ENCODE measurements around the gene CFAP410. TPM values are rescaled to one million over a fixed set of nuclear protein-coding genes. Genes with fewer than 3 reads are reported as not detected.

CFAP410 gene
- polyA plus RNA-seq, 1 of the 3 experiments (the other 2 are of a cell fraction), result 18.0 TPM

GRCh38 chr21:44291078-44291935 lies 47.9 kb downstream of the CFAP410 start (continued):
- TF ChIP-seq SIN3A (IDR thresholded peaks at IDR 0.05; ENCODE audit: borderline replicate concordance, low read depth, low read length) (no peak), ZBTB33 (IDR thresholded peaks at IDR 0.05; ENCODE audit: borderline replicate concordance, low read depth) (no peak), RAD21 (IDR thresholded peaks at IDR 0.05; ENCODE audit: low read length) (no peak), SMC3 (IDR thresholded peaks at IDR 0.05; ENCODE audit: low read depth, low read length) (no peak)

GRCh38 chr21:44290327-44291077 lies 48.7 kb downstream of the CFAP410 start:
- ChIA-PET CTCF (no interaction called here), POLR2A (no interaction called here)
- H3K4me3 ChIP-seq (ENCODE audit: low read depth in 2 of 2, low read length in 1 of 2), result no peak overlapping the region
- no peaks in the 10 kb centered on the region for H4K20me1 ChIP-seq (ENCODE audit: insufficient read depth)
- H2AFZ ChIP-seq (ENCODE audit: low read depth), result no peak overlapping the region
- TF ChIP-seq, protein P1, sequence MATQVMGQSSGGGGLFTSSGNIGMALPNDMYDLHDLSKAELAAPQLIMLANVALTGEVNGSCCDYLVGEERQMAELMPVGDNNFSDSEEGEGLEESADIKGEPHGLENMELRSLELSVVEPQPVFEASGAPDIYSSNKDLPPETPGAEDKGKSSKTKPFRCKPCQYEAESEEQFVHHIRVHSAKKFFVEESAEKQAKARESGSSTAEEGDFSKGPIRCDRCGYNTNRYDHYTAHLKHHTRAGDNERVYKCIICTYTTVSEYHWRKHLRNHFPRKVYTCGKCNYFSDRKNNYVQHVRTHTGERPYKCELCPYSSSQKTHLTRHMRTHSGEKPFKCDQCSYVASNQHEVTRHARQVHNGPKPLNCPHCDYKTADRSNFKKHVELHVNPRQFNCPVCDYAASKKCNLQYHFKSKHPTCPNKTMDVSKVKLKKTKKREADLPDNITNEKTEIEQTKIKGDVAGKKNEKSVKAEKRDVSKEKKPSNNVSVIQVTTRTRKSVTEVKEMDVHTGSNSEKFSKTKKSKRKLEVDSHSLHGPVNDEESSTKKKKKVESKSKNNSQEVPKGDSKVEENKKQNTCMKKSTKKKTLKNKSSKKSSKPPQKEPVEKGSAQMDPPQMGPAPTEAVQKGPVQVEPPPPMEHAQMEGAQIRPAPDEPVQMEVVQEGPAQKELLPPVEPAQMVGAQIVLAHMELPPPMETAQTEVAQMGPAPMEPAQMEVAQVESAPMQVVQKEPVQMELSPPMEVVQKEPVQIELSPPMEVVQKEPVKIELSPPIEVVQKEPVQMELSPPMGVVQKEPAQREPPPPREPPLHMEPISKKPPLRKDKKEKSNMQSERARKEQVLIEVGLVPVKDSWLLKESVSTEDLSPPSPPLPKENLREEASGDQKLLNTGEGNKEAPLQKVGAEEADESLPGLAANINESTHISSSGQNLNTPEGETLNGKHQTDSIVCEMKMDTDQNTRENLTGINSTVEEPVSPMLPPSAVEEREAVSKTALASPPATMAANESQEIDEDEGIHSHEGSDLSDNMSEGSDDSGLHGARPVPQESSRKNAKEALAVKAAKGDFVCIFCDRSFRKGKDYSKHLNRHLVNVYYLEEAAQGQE (IDR thresholded peaks at IDR 0.05; ENCODE audit: low read depth, low read length), result no peak
- TF ChIP-seq RAD21 (IDR thresholded peaks at IDR 0.05; ENCODE audit: low read length) (no peak), IRF3 (IDR thresholded peaks at IDR 0.05; ENCODE audit: low read depth, low read length) (no peak), FOSL2 (IDR thresholded peaks at IDR 0.05; ENCODE audit: borderline replicate concordance, low read depth) (no peak), SIN3A (IDR thresholded peaks at IDR 0.05; ENCODE audit: borderline replicate concordance, low read depth, low read length) (no peak), MEF2A (IDR thresholded peaks at IDR 0.05; ENCODE audit: borderline replicate concordance, low read depth) (no peak), FOXJ3 (CRISPR knock-in tag; IDR thresholded peaks at IDR 0.05) (no peak), ZBTB33 (IDR thresholded peaks at IDR 0.05; ENCODE audit: borderline replicate concordance, low read depth) (no peak)
- H3K9me2 ChIP-seq, result no peaks in the 10 kb centered on the region
- H3K9ac ChIP-seq, result no peak overlapping the region
- H3K36me3 ChIP-seq (replicated peaks in 1 of 2; ENCODE audit: control insufficient read depth in 1 of 2, insufficient read depth in 2 of 2, low read length in 1 of 2), result no peaks in the 10 kb centered on the region
- H3K9me3 ChIP-seq, result no peaks in the 10 kb centered on the region
- H3K27me3 ChIP-seq (ENCODE audit: insufficient read depth), result no peaks in the 10 kb centered on the region
- 56% methylated on average over 11 of the region's 16 CpGs for WGBS (ENCODE audit: low lambda C conversion rate)
- DNase-seq, result no peak
- no peak overlapping the region for H3K4me2 ChIP-seq
- H3K4me1 ChIP-seq (ENCODE audit: control insufficient read depth in 1 of 2, insufficient read depth in 2 of 2, low read depth in 1 of 2, low read length in 1 of 2), result no peaks in the 10 kb centered on the region
- no peak overlapping the region for H3K27ac ChIP-seq (ENCODE audit: low read depth in 2 of 2, low read length in 1 of 2)
- no peaks in the 10 kb centered on the region for H3F3A ChIP-seq (replicated peaks; ENCODE audit: insufficient read depth)
- no peaks in the 10 kb centered on the region for H3K79me2 ChIP-seq (ENCODE audit: insufficient read depth)
